Stimulated activated CD4-positive, alpha-beta T cell treated with anti-CD3 and anti-CD28 coated beads, Interleukin-4, amount 100 ng/mL, for 24 hours (primary cell): ENCODE data around the gene SERPINA9.

ENCODE experiments used
- DNase-seq: peaks from one replicate; pipeline ENCODE4 v3.0.0-alpha.2; 2020

SERPINA9 gene

DNA sequence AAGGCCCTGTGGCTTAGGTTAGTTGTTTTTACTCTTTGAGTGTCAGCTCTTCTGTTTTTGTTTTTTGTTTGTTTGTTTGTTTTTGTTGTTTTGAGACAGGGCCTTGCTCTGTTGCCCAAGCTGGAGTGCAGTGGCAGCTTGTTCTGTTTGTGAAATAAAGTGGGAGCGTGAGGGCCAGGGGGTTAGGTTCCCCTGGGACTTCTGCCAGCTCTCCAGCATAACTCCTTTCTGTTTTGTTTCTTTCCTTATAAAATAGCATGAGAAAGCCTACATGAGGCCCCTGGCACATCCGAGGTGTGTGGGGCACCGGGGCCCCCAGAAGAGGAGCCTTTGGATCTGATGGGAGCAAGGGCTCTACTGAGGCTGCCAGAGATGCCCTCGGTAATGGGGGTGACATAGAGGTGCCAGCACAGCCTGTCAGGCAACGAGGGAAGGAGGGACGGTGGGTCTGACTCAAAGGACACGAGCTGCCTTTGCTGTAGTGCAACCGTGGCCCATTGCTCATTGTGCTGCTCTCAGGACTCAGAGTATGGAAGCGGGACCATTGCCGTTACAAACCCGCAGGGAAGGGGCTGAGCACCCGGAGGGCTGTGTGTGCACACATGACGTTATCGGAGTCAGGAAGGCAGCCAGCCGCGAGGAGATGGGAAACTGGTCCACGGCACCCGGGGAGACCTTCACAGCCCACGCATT, 14.3 kb downstream of the SERPINA9 start:
- DNase-seq: no peak

DNA sequence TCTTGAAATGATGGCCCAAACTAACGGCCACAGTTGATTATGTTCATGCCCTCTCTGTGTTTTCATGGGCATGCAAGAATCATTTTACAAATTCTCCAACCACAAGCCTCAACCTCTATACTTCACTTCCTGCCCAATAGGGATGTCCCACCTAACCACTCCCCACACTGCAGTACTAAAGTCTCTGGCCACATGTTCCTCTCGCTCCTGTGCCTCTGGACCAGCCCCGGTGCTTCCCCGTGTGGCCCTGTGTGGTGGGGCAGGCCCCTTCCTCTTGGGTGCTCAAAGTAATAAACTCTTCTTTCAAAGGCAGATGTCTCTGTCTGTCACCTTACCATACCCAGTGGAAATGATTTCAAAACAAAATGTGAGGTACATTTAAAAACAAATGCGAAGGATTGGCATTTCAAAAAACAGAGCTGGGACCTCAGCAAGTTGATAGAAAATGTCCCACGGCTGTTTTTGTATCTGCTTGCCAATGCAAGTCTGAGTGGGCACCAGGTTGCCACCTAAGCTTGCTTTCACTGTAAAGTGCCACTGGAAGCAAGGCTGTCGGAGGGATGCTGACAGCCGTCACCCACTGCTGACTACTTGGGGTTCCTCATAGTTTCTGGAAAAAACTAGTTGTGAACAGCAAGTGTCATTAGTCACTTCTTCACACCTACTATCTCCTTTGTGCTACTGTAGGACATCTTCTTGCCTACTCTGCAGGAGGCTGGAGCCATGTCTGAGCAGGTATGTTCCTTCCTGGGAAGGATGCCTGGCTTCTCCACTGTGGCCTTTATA, 15.2 kb downstream of the SERPINA9 start:
- DNase-seq: no peak

DNA sequence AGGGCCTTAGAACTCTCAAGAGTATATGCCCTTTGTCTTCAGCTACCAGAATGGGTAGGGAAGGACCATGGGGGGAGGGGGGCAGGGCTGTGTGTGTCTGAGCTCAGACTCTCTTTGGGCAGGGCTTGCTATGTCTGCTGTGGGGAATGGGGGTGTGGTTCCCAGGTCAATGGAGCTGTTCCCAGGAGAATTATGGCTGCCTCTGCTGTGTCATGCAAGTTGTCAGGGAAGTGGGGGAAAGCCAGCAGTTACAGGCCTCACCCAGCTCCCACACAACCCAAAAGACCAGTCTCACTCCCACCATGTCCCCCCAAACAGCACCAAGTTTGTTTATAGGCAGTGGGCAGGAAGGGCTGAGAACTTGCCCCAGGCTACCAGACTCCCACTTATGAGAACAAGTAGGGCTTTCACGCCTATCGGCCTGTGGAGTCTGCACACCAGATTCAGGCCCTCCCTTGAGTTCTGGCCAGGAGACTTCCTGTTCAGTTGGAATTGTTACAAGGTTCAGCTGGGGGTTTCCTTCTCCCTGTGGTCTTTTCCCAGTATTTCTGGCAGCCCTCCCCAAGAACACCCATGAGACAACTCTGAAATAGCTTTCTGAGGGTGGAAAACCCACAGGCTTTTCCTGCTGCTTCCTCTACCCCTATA, 17.3 kb downstream of the SERPINA9 start:
- DNase-seq: no peak

DNA sequence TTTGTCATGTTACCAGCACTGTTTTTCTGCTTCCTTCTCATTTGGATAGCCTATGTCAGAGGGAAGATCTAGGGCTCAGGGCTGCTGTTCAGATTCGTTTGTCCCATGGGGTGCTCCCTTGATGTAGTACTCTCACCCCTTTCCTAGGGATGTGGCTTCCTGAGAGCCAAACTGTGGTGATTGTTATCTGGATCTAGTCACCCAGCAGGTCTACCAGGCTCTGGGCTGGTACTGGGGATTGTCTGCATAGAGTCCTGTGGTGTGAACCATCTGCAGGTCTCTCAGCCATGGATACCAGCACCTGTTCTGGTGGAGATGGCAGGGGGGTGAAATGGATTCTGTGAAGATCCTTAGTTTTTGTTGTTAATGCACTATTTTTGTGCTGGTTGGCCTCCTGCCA, 17.9 kb downstream of the SERPINA9 start:
- no peak for DNase-seq

DNA sequence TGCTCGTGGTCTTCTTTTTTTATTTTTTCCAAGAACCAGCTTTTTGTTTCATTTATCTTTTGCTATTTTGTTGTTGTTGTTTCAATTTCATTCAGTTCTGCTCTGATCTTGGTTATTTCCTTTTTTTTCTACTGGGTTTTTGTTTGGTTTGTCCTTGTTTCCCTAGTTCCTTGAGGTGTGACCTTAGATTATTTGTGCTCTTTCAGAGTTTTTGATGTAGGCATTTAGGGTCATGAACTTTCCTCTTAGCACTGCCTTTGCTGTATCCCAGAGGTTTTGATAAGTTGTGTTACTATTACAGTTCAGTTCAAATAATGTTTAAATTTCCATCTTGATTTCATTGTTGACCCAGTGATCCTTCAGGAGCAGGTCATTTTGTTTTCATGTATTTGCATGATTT, 20.1 kb downstream of the SERPINA9 start:
- DNase-seq: no peak

DNA sequence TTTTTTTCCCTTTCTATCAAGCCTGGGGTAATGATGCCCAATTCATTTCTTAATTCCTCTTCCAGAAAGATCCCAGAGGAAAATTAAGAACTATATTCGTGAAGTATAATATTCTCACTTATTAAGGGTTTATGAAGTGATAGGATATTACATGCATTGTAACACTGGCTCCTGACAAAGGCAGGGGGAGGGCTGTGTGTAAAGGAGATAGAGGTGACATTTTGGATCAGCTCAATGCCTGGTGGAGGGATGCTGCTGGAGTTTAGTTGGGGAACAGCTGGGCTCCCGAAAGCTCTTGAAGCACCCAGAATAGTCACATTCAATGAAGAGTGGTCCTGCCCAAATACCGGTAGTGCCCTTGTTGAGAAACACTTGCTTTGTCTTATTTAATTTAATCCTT, 24.2 kb downstream of the SERPINA9 start:
- no peak for DNase-seq

DNA sequence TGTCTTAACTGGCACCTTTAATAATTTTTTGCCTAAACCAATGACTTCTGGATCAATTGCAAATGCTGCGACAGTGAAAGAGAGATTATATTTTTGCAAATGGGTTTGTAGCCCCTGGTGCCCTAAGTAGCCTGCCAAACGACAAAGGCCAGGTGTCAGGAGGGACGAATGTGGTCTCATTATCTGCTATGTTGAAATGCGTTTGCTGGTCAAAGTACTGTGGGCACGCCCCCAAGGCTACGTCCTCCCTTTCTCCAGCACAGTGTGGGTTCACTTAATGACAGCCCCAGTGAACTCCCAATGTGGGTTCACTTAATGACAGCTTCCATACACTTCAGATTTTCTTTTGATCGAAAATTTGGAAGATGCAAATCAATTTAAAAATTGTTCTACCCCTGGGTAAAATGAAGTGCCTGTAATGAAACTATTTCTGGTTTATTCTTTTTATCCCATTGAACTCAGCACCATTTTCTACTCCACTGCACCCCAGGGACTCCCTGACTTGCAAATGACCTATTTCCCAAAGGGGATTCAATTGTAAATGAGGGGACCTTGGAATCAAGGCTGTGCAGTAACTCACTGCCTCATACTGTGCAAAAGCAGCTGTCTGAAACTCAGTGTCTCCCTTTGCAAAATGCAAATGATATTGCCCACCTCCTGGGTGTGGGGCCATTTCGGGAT, 24.8 kb downstream of the SERPINA9 start:
- DNase-seq: no peak

DNA sequence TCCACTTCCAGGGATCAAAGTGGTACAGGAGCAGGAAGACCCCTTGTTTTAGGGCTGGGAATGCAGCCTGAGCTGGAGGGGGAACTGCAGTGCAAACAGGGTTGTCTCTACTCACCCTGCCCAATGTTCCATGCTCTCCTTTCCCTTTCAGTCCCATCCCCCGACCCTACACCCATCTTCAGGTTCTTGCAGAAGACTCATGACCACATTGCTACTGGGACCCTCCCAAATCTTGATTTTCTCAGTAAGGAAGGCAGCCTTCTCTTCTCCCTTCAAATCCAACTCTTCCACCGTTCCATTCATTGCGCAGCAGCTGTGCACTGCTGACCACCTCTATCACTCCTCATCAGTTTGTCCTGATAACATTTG, 25.3 kb downstream of the SERPINA9 start:
- DNase-seq: no peak

DNA sequence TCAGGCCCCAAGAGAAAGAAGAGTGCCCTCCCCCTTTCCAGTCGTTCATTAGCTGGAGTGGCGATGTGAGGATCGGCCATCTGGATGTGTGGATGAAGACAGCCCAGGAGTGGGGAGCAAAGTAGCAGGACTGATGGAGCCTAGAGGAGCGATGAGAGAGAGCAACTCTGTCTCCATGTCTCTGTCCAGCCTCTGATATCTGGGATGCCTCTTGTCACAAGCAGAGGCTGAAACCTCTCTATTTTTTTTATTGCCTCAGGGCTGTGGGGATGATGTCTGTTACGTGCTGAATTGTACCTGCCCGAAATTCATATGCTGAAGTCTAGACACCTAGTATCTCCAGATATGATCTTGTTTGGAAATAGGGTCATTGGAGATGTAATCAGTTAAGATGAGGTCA, 26.1 kb downstream of the SERPINA9 start:
- no peak for DNase-seq

DNA sequence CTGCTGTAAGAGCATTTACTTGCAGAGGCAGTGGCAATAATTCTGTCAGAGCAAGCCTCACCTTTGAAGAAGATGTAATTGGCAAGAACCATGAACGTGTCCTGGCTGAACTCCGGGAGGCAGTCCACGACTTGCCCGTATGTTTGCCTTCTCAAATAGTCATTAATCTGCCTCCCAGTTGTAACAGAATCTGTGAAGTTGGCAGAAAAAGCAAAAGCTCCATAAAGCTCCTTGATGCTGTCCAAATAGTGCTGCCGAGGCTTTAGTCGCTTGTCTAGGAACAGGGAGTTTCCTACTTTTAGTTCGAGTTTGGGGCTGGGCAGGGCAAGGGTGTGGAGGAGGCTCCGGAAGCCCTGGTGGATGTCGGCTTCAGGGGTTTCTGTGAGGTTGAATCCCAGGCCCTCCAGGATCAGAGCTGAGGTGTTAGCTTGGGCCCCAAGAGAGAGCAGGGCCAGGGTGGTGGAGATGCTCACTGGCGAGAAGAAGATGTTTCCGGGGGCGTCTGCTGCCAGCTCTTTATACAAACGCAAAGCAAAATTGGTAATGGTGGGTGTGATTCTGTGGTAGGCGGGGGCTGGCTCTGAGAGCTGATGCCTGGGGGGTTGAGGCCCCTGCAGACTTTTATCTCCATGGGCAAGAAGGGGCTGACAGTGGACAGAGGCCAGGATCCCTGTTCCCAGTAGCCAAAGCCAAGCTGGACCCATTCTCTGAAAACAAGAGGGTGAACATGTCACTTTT, 27.8 kb downstream of the SERPINA9 start:
- DNase-seq: no peak

DNA sequence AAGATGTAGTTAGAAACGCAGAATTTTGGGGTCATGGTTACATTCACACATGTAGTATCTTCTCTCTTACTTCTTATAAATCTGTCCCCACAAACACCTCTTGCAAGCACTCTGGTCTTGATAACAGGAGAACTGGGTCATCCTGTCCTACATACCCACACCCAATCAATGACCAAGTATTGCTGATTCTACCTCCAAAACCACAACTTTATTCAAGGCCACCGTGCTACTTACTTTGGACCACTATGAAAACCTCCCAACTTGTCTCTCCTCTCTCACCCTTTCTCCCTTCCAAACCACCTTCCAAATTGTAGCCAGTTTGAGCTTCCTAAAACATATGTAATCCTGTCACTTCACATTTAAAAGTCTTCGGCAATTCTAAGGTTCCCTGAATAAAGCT, 28.8 kb downstream of the SERPINA9 start:
- no peak for DNase-seq

DNA sequence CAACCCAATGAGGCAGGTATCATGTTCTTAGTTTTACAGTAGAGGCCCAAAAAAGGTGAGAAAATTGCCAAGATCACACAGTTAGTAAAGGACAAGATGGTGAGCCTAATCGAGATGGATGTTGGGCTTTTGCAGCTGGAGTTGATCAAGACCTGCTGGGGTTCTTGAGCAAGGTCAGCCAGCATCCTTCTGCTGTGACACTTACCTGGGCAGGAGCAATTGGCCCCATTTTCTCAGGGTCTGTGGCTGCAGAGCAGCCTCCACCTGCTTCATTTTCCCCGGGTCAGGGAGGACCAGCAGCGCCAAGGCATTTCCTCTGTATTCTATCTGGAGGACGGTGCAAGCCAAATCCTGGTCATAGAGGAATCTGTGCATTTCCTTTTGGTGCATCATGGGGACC, 29.9 kb downstream of the SERPINA9 start:
- DNase-seq: no peak

DNA sequence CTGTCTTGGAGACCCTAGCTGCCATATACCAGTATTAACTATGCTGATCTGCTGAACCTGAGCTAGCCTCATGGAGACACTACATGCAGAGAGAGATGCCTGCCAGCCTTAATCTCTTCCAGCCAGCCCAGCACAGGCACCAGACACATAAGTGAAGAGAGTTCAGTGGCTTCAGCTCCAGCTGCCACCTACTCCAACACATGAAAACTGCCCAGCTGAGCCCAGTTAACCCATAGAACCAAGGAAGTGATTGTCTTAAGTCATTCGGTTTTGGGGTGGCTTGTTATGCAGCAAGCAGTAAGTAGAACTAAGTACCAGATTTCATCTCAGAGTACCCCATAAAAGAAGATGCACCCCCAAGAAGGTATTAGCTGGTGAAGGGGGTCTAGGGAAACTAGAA, 31.0 kb downstream of the SERPINA9 start:
- no peak for DNase-seq

DNA sequence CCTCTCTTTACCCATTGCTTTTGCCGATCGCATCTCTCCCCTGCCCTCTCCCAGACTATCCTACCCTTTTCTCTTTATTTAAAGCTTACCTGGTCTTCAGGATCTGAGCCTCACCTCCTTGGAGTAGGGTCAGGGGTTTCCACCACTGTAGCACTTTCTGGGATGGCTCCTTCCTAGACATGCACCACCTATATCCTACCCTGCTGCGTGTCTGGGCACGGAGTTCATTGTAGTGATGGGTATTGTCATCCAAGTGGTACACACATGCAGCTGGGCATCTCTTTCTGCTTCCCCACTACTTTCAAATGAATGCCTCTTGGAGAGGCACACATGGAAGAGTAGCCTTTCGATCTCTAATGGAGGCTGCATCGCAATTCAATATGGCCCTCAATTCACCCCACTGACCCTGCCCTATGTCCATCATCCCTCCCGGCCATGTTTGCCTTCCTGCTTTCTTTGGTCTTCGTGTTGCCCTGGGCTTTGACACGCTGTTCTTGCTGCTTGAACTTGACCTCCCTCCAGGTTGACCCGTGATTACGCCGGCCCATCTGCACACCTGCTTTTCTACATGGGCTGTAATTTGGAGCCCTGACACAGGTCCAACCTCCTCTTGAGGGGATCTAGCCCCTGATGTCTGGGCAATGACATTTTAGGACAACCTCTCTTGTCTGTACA, 34.3 kb downstream of the SERPINA9 start:
- DNase-seq: no peak

DNA sequence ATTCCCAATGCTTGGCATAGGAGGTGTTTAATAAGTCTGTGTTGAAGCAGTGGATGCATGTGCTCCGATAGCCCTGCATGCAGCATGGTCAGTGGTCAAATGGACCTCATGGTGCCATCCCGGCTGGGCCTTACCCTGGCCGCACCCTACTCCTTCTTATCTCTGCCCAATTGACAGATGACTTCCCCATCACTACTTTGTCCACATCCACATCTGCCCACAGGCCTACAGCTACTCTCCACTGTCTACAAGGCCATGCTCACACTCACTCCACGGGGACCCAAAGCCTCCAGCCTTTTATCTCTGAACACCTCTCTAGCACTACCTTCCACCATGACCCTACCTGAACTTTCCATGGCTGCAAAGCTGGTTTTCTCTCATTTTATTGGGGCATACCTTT, 34.9 kb downstream of the SERPINA9 start:
- no peak for DNase-seq

DNA sequence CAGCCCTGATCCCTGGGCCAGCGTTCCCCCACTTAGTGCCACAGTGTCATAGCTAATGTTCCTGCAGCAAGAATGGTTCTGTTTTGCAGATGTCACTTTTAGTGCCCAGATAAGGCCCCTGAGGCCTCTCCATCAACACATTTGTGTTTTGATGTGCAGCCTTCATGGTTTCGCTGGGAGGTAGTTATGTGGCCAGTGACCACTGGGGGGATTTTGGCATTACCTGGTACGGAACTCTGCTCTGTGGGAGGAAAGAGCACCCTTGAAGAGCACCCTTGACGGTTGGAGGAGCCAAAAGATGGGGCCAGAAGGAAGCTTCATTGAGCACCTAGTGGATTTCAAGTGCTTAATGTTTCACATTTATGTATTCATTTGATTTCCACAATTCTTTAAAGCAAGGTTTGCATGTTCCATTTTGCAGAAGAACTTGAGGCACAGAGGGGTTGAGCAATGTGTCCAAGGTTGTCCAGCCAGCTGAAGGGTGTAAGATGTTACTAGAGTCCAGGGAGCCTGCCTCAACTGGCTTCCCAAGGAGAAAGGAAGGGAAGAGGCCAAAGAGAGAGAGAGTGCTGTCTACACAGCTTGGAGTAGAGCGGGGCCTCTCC, 36.4 kb downstream of the SERPINA9 start:
- no peak for DNase-seq

DNA sequence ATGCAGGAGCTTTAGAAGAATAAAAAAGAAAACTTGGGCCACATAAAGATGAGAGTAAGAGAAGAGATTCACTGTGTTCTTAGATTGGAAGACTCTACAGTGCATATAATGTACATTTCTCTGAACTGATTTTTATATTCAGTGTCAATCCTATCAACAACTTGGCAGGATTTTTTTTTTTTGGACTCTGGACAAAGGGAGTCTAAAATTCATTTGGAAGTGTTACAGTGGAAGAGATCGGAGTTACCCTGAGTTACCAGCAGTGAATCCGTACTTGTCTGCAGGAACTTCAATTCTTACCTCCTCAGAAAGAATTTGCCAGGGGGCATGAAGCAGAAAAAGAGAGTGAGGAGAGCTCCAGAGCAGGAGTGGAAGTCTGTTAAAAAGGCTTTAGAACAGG, 47.4 kb downstream of the SERPINA9 start:
- no peak for DNase-seq

DNA sequence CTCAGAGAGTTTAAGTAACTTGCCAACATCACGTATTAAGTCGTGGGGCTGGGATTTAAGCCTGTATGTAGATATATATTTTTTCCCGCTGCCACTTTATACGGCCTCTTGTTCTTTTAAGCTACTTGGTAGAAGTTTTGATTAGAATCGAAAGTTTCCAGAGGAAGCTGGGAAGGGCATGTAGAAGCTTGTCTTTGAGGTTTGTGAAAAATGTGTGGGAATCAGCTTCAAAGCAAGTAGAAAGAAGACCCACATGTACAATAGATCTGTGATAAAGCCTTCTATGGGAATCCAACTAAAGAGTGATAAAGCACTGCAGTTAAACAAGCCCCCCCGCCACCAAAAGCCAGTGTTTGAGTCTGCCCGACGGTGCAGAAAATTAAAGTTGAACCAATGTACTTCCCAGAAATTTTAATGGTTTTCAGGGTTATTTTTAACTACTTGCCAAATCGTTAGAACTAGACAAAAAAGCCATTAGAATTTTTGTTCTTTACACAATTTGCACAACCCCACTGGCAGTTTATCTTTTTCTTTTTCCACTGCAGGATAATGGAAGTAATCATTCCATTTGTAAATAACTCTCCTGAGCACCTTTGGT, 48.9 kb downstream of the SERPINA9 start:
- no peak for DNase-seq

DNA sequence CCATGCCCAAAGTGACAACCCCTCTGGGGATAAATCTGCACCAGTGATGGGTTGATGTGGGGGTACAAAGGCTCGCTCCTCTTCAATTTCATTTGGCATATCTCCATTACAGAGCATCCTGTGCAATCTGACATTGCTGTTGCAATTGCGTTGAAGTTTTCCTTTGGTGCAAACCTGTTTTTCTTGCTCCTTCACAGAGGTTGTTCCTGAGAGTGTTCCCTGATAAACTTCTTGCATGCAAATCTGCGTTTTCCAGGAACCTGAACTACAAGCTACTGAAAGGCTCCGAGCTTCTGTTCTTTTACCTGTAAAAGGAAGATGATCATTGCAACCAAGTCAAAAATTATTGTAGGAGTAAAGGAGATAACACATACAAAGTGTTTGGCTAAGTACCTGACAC, 49.5 kb downstream of the SERPINA9 start:
- DNase-seq: no peak

DNA sequence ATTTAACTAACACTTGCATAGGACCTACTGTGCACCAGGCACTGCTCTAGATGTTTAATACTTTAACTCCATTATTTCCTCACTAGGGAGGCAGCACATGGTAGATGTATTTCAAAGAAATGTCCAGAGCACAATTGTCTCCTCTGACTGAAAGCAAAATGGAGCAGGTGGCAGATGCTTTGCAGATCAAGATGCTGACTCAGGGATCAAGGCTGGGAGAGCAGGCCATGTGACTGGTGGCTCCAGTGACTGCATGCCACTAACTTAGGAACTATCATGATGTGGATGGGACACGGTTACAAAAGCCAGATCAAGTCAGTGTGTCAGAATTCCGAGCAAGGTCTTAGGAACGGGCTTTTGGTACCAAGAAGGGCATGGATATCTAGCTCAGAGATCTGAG, 51.6 kb downstream of the SERPINA9 start:
- DNase-seq: no peak

DNA sequence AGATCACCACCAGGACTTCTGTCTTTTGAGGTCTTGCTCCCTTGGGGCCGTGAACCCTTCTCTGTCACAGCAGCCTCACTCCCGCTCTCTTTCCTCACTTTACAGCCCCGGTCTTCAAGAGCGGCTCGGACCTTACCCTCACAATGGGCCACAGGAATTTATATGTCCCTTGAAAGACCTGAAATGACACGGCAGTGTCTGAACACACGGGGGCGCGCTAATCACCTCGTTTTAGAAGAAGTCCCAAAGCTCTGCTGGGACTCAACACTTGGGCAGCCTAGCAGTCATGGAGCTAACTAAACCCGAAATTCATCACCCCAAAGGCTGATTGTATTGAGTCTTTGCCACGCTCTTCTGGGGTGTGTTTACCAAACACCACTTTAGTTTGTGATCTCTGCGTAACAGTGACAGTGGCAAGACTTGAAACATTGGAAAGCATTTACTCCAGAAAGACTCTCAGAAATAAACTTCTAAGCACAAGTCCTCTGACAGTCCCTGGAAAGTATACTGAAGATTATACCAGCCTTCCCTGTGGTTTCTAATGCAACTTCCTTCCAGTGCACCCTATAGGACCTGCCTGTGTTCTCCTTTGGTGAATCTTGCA, 52.4 kb downstream of the SERPINA9 start:
- peak; percentile 43 for DNase-seq
